Osteoblast (primary cell): ENCODE results near the gene GNG13. TPM values are rescaled to one million over a fixed set of nuclear protein-coding genes. Genes with fewer than 3 reads are reported as not detected.

ENCODE experiments used
- DNase-seq: peaks from one replicate; pipeline ENCODE4 v3.0.0; 2011; ENCODE audit warnings: low spot score, mixed read lengths; ENCODE audit not compliant: insufficient read length; ENCODE audit errors: missing footprints
- H2AFZ ChIP-seq: 2 replicates; pipeline ENCODE4 v1.6.0; 2011; ENCODE audit warnings: mild to moderate bottlenecking, low read length
- H3K27ac ChIP-seq: 2 replicates; pipeline ENCODE4 v1.5.1; 2011; ENCODE audit warnings: mild to moderate bottlenecking, low read depth, low read length, moderate library complexity
- H3K27me3 ChIP-seq: 2 replicates; pipeline ENCODE4 v1.6.0; 2012; ENCODE audit warnings: mild to moderate bottlenecking, control low read depth, inconsistent platforms, low read length, moderate library complexity; ENCODE audit not compliant: insufficient read depth
- H3K36me3 ChIP-seq: 2 replicates; pipeline ENCODE4 v1.5.1; 2011; ENCODE audit warnings: mild to moderate bottlenecking, low read length, control low read depth, moderate library complexity; ENCODE audit not compliant: insufficient read depth
- H3K4me1 ChIP-seq: 2 replicates; pipeline ENCODE4 v1.5.1; 2011; ENCODE audit warnings: mild to moderate bottlenecking, low read length, control low read depth, moderate library complexity; ENCODE audit not compliant: insufficient read depth
- H3K4me2 ChIP-seq: 2 replicates; pipeline ENCODE4 v1.6.0; 2011; ENCODE audit warnings: mild to moderate bottlenecking, low read length; ENCODE audit not compliant: insufficient read depth
- H3K4me3 ChIP-seq: fragments of 200-600 bp; sonication (generic); 3 replicates; pipeline ENCODE4 v1.5.1; 2012; ENCODE audit warnings: mild to moderate bottlenecking, low read length, inconsistent platforms; ENCODE audit not compliant: insufficient read depth
- H3K79me2 ChIP-seq: 2 replicates; pipeline ENCODE4 v1.6.0; 2012; ENCODE audit warnings: mild to moderate bottlenecking, low read length, control low read depth, inconsistent platforms; ENCODE audit not compliant: insufficient read depth
- H3K9me3 ChIP-seq: 2 replicates; pipeline ENCODE4 v1.5.1; 2011; ENCODE audit warnings: low read depth, low read length, control low read depth
- H4K20me1 ChIP-seq: 2 replicates; pipeline ENCODE4 v1.6.0; 2012; ENCODE audit warnings: mild to moderate bottlenecking, low read length, control low read depth; ENCODE audit not compliant: insufficient read depth
- CTCF ChIP-seq: IDR thresholded peaks from 2 replicates; pipeline ENCODE4 v1.5.1; 2011; ENCODE audit warnings: mild to moderate bottlenecking, low read depth, low read length, moderate library complexity; ENCODE audit errors: extremely low read depth
- total RNA-seq: library from RNA; depleted of rRNA; stranded (reverse); fragments of >200 nt; gene quantifications from 2 replicates; pipeline ENCODE4 v1.2.3, GENCODE V29; 2012

Gene GNG13
- total RNA-seq, 1 donor, result not detected

GRCh38 chr16:815861-816260 lies 15.3 kb upstream of the GNG13 start:
- H4K20me1 ChIP-seq, result no peaks in the 10 kb centered on the region

GRCh38 chr16:814974-815373 lies 14.4 kb upstream of the GNG13 start:
- H2AFZ ChIP-seq, result no peak overlapping the region
- no peak for TF ChIP-seq CTCF
- H3K4me3 ChIP-seq, result no peak overlapping the region
- H4K20me1 ChIP-seq, result no peaks in the 10 kb centered on the region
- H3K4me1 ChIP-seq, result no peaks in the 10 kb centered on the region
- H3K27ac ChIP-seq, result no peak overlapping the region
- H3K79me2 ChIP-seq, result no peaks in the 10 kb centered on the region
- H3K36me3 ChIP-seq, result no peaks in the 10 kb centered on the region
- peaks cover 45% of the 10 kb centered on the region for H3K27me3 ChIP-seq
- H3K9me3 ChIP-seq, result no peaks in the 10 kb centered on the region
- peak; percentile 94 for DNase-seq
- H3K4me2 ChIP-seq, result peak overlapping the region; percentile 24

More at GRCh38 chr16:815861-816260, 15.3 kb upstream of the GNG13 start:
- Histone ChIP-seq H3K9me3 (no peaks in the 10 kb centered on the region), H2AFZ (no peak overlapping the region), H3K79me2 (no peaks in the 10 kb centered on the region), H3K36me3 (no peaks in the 10 kb centered on the region), H3K4me2 (no peak overlapping the region), H3K4me3 (no peak overlapping the region), H3K4me1 (no peaks in the 10 kb centered on the region), H3K27ac (no peak overlapping the region), H3K27me3 (peaks cover 45% of the 10 kb centered on the region)
- DNase-seq, result no peak
- no peak for TF ChIP-seq CTCF

- peaks cover 42% of the 10 kb centered on the region for H3K27me3 ChIP-seq
- H3K36me3 ChIP-seq, result no peaks in the 10 kb centered on the region
- peak overlapping the region; percentile 43 for H3K4me2 ChIP-seq
- H3K4me1 ChIP-seq, result no peaks in the 10 kb centered on the region
- H3K27ac ChIP-seq, result no peak overlapping the region
- no peaks in the 10 kb centered on the region for H3K79me2 ChIP-seq
- DNase-seq, result no peak
- H2AFZ ChIP-seq, result no peak overlapping the region
- peak overlapping the region; percentile 30 for H3K4me3 ChIP-seq
- TF ChIP-seq CTCF, result no peak
- H4K20me1 ChIP-seq, result no peaks in the 10 kb centered on the region
- no peaks in the 10 kb centered on the region for H3K9me3 ChIP-seq
Measured at GRCh38 chr16:813916-814412, 13.4 kb upstream of the GNG13 start.

- Histone ChIP-seq H3K27ac (no peak overlapping the region), H2AFZ (no peak overlapping the region), H3K4me2 (peak overlapping the region; percentile 43), H4K20me1 (no peaks in the 10 kb centered on the region), H3K4me1 (peaks cover 2% of the 10 kb centered on the region), H3K27me3 (peaks cover 38% of the 10 kb centered on the region), H3K9me3 (no peaks in the 10 kb centered on the region), H3K36me3 (no peaks in the 10 kb centered on the region), H3K4me3 (peak overlapping the region; percentile 30), H3K79me2 (no peaks in the 10 kb centered on the region)
- DNase-seq, result peak; percentile 94
- TF ChIP-seq CTCF, result peak; percentile 37
Measured at GRCh38 chr16:813204-813915, 12.8 kb upstream of the GNG13 start.
